Thoracic aorta (tissue), 2 donors: ENCODE data around the gene ZHX3. TPM values are rescaled to one million over a fixed set of nuclear protein-coding genes. Genes with fewer than 3 reads are reported as not detected.
A peak's percentile ranks its signal among the peaks of the same experiment; 100 is the strongest.

ENCODE experiments used
- ATAC-seq: fragments of 150-250 bp; one replicate; pipeline ENCODE4 v1.8.0; 2017; ENCODE audit warnings: low read depth; ENCODE audit not compliant: insufficient number of reproducible peaks, low FRiP score
- DNase-seq: peaks from one replicate; pipeline ENCODE4 v3.0.0-alpha.2; 2020; ENCODE audit warnings: low spot score
- H3K27ac ChIP-seq, 2 donors: fragments of 200-600 bp; sonication (generic); 1 replicate in 1 of 2; 2 replicates in 1 of 2; pipeline ENCODE4 v1.5.1; 2016; ENCODE audit warnings: mild to moderate bottlenecking in 2 of 2, moderate library complexity in 2 of 2
- H3K27me3 ChIP-seq: fragments of 200-600 bp; sonication (generic); replicated peaks from 2 replicates; pipeline ENCODE4 v1.6.0; 2016; ENCODE audit warnings: mild to moderate bottlenecking; ENCODE audit not compliant: insufficient read depth
- H3K36me3 ChIP-seq: fragments of 200-600 bp; sonication (generic); one replicate; pipeline ENCODE4 v1.5.1; 2016
- H3K4me1 ChIP-seq, 2 donors: fragments of 200-600 bp; sonication (generic); 1 replicate in 1 of 2; 2 replicates in 1 of 2; pipeline versions ENCODE4 v1.5.1 to v1.6.0; 2016; ENCODE audit warnings: low read depth in 2 of 2, mild to moderate bottlenecking in 1 of 2; ENCODE audit not compliant: control insufficient read depth in 1 of 2
- H3K4me3 ChIP-seq: fragments of 200-600 bp; sonication (generic); 2 replicates; pipeline ENCODE4 v1.5.1; 2016; ENCODE audit warnings: mild to moderate bottlenecking
- H3K9me3 ChIP-seq: fragments of 200-600 bp; sonication (generic); 2 replicates; pipeline ENCODE4 v1.5.1; 2016
- total RNA-seq, 2 donors: library from RNA; depleted of rRNA; stranded (reverse); fragments of >200 nt; gene quantifications; one replicate each; pipeline versions ENCODE4 v1.1.0 to v1.2.3, GENCODE V29; 2016
- TF ChIP-seq, protein P1 (sequence below): fragments of 200-600 bp; sonication (generic); IDR thresholded peaks from one replicate; pipeline ENCODE4 v1.5.1; 2019; ENCODE audit warnings: antibody characterized with exemption

The ZHX3 gene
- total RNA-seq, 2 donors from 2014 or later: 60.8 to 74.9 TPM

DNA sequence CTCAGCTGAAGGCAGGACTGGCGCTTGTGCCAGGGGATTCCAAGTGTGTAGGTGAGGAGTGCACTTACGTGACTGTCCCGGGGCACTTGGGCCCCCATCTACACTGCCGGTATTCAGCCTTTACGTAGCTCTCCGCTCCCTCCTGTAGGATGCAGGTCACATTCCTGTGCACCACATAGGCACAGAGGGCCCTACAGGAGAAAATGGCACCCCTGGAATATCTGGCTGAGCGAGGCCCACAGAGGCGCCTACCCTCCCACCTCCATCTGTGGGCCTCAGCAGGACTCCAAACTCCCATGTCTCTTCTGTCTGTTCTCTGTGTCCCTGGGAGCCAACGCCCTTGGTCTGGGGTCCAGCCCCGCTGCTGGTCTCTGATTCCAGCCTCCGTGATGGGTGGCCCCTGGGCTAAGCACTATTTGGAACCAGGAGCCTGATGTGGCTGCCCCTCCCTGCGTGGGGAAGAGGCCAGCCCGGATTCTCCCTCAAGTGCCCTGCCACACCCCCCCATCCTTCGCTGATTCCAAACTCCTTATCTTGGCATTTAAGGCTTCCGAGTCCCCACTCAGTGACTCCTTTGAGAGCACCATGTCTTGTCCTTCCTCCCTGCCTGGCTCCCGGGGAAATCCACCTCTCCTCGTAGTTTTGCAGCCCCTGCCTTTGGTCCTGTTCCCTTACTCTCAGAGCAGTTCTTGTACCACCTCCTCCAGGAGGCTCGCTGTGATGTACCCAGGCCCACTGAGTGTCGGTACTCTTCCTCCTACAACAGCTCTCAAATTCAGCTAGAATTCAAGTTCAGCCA, 47.6 kb upstream of the ZHX3 start:
- TF ChIP-seq, protein P1, sequence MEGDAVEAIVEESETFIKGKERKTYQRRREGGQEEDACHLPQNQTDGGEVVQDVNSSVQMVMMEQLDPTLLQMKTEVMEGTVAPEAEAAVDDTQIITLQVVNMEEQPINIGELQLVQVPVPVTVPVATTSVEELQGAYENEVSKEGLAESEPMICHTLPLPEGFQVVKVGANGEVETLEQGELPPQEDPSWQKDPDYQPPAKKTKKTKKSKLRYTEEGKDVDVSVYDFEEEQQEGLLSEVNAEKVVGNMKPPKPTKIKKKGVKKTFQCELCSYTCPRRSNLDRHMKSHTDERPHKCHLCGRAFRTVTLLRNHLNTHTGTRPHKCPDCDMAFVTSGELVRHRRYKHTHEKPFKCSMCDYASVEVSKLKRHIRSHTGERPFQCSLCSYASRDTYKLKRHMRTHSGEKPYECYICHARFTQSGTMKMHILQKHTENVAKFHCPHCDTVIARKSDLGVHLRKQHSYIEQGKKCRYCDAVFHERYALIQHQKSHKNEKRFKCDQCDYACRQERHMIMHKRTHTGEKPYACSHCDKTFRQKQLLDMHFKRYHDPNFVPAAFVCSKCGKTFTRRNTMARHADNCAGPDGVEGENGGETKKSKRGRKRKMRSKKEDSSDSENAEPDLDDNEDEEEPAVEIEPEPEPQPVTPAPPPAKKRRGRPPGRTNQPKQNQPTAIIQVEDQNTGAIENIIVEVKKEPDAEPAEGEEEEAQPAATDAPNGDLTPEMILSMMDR: no peak
- Histone ChIP-seq H3K4me1 (peaks cover 4 to 11% of the 10 kb centered on the region in 2 donors), H3K4me3 (peak overlapping the region; percentile 65), H3K36me3 (no peaks in the 10 kb centered on the region), H3K27me3 (no peaks in the 10 kb centered on the region), H3K27ac (no peak overlapping the region), H3K9me3 (no peaks in the 10 kb centered on the region)
- ATAC-seq (no peak), DNase-seq (no peak)

DNA sequence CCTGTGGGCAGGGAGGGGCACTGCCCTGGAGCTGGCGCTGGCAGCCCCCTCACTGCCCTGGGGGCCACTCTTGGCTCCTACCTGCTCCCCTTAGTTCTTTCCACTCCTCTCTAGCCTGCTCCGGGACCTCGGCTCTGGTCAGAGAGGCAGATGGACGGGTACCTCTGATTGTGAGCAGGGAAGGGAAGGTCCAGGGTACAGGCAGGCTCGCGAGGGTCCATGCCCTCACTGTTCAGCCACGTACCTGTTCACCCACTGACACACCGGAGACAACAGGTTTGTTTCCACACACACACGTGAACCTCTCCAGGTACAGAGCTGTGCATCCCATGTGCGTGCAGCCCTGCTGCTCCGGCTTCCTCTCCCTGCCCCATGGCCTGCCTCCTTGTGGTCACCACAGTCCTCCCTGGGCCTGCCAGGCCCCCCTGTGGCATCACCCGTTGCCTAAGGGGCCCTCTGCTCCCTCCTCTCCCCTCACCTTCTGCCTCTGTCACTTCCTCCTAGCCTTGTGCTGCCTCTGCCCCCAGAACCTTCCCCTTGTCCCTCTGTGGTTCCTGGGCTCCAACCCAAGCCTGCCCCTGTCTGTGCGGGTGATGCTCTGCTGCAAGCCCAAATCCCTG, 46.8 kb upstream of the ZHX3 start:
- no peaks in the 10 kb centered on the region for H3K9me3 ChIP-seq
- TF ChIP-seq, protein P1: no peak
- ATAC-seq (no peak), DNase-seq (no peak)
- no peaks in the 10 kb centered on the region for H3K27me3 ChIP-seq
- H3K4me3 ChIP-seq: no peak overlapping the region
- no peak overlapping the region for H3K27ac ChIP-seq
- H3K36me3 ChIP-seq: no peaks in the 10 kb centered on the region
- H3K4me1 ChIP-seq: peaks cover 4 to 11% of the 10 kb centered on the region in 2 donors

DNA sequence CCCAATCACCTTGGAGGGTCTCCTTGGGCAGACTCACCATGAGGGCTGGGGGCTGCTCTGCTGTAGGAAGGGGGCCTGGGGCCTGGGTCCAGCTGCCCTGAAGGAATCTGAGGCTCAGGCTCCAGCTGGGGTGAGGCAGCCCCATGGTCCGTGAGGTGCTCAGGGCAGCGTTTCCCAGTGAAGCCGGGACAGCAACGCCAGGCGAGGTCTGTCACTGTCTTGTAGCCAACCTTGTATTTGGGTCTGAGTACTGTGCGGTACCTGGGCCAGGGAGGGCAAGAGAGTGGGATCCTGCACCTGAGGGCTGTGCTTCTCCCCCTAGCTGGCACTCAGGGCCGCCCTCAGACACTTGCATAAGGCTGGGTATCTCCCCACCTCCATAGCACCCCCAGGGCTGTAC, 46.1 kb upstream of the ZHX3 start:
- ATAC-seq: no peak
- DNase-seq: no peak
- Histone ChIP-seq H3K4me1 (peaks cover 4 to 11% of the 10 kb centered on the region in 2 donors), H3K36me3 (peaks cover 2% of the 10 kb centered on the region), H3K9me3 (no peaks in the 10 kb centered on the region), H3K27ac (no peak overlapping the region), H3K4me3 (no peak overlapping the region), H3K27me3 (no peaks in the 10 kb centered on the region)
- TF ChIP-seq, protein P1: no peak

DNA sequence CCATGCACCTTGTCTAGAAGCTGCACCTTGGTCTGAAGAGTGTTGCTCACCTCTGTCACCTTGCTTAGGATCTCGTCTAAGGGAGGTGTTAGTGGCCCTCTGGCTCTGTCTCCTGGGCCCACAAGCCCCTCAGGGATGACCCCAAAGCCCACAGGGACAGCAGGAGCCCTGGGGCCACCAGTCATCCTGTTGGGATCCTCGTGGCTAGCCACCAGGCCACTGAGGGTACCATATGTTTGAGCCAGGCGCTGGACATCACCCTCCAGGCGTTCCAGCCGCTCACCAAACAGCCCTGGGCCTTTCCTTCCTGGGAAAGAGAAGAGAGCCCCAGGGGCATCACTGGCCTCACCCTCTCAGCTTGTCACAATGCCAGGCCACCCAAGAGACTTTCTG, 45.2 kb upstream of the ZHX3 start:
- Histone ChIP-seq H3K36me3 (peaks cover 4% of the 10 kb centered on the region), H3K9me3 (no peaks in the 10 kb centered on the region)
- DNase-seq: no peak

More for the DNA sequence above, 45.2 kb upstream of the ZHX3 start:
- Histone ChIP-seq H3K27me3 (no peaks in the 10 kb centered on the region), H3K27ac (no peak overlapping the region), H3K4me3 (no peak overlapping the region), H3K4me1 (peaks cover 4 to 11% of the 10 kb centered on the region in 2 donors)
- no peak for ATAC-seq
- TF ChIP-seq, protein P1: no peak
